ENCODE data around the gene NUP210L.

- no peak for TF ChIP-seq CTCF (IDR thresholded peaks at IDR 0.05 in 4 of 5, conservative IDR thresholded peaks at IDR 0.05 in 1 of 5)
- no peak for TF ChIP-seq POLR2A (IDR thresholded peaks at IDR 0.05)
These were observed 79.1 kb downstream of the NUP210L start for GRCh38 chr1:154075746-154076145.
